Calu3 (cell line): ENCODE results near the gene SRMS. TPM values are rescaled to one million over a fixed set of nuclear protein-coding genes. Genes with fewer than 3 reads are reported as not detected.

Source experiments
- BruUV-seq: library from RNA; stranded (reverse); fragments of 400-500 nt; replicated peaks from 2 replicates; lab custom pipeline; 2021; lab: Mats Ljungman, UMichigan
- CTCF ChIA-PET: fragments of 300-600 bp; sonication (Branson Sonifier 250); formaldehyde crosslinking; loops from one replicate; lab custom pipeline; 2022; ENCODE audit warnings: antibody characterized with exemption; lab: Charles Lee
- DNase-seq: peaks from one replicate; pipeline ENCODE4 v3.0.0; 2022
- H3K27ac Mint-ChIP-seq: one replicate; pipeline ENCODE4 v1.8.0; 2022; ENCODE audit warnings: mixed read lengths; ENCODE audit not compliant: unreplicated experiment
- H3K27me3 Mint-ChIP-seq: one replicate; pipeline ENCODE4 v1.8.0; 2022; ENCODE audit warnings: mixed read lengths; ENCODE audit not compliant: unreplicated experiment
- H3K36me3 Mint-ChIP-seq: one replicate; pipeline ENCODE4 v1.8.0; 2022; ENCODE audit warnings: mild to moderate bottlenecking, moderate library complexity, mixed read lengths; ENCODE audit not compliant: insufficient read depth, unreplicated experiment
- H3K4me1 Mint-ChIP-seq: one replicate; pipeline ENCODE4 v1.8.0; 2022; ENCODE audit warnings: mild to moderate bottlenecking, low read depth, mixed read lengths; ENCODE audit not compliant: unreplicated experiment
- H3K4me3 Mint-ChIP-seq: one replicate; pipeline ENCODE4 v1.8.0; 2022; ENCODE audit warnings: mild to moderate bottlenecking, low read depth, moderate library complexity, mixed read lengths; ENCODE audit not compliant: unreplicated experiment
- H3K9me3 Mint-ChIP-seq: one replicate; pipeline ENCODE4 v1.8.0; 2022; ENCODE audit warnings: low read depth, mixed read lengths; ENCODE audit not compliant: unreplicated experiment
- intact Hi-C: fragments of 100-400 bp; cut with micrococcal nuclease; formaldehyde crosslinking; loops from one replicate; pipeline ENCODE4 v1.10.0; 2022; ENCODE audit not compliant: unreplicated experiment
- total RNA-seq: library from RNA; stranded (reverse); gene quantifications from 2 replicates; pipeline ENCODE4 v1.2.3, GENCODE V29; 2022
- TF ChIP-seq, protein P1 (sequence below): fragments of 200-600 bp; IDR thresholded peaks from one replicate; pipeline ENCODE4 v1.8.0; 2022; ENCODE audit warnings: antibody characterized with exemption; ENCODE audit not compliant: unreplicated experiment

The SRMS gene
- total RNA-seq, 1 experiment from 2014 or later = not detected

- no peak overlapping the region for H3K27ac Mint-ChIP-seq
- intact Hi-C loops = no loop called here
- no peaks in the 10 kb centered on the region for H3K4me1 Mint-ChIP-seq
- TF ChIP-seq, protein P1, sequence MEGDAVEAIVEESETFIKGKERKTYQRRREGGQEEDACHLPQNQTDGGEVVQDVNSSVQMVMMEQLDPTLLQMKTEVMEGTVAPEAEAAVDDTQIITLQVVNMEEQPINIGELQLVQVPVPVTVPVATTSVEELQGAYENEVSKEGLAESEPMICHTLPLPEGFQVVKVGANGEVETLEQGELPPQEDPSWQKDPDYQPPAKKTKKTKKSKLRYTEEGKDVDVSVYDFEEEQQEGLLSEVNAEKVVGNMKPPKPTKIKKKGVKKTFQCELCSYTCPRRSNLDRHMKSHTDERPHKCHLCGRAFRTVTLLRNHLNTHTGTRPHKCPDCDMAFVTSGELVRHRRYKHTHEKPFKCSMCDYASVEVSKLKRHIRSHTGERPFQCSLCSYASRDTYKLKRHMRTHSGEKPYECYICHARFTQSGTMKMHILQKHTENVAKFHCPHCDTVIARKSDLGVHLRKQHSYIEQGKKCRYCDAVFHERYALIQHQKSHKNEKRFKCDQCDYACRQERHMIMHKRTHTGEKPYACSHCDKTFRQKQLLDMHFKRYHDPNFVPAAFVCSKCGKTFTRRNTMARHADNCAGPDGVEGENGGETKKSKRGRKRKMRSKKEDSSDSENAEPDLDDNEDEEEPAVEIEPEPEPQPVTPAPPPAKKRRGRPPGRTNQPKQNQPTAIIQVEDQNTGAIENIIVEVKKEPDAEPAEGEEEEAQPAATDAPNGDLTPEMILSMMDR = peak; percentile 95
- CTCF ChIA-PET = interaction anchor here (0.6 to 2.7 kb wide), 5 partner anchors 25 to 642 kb away, joined by 3 to 15 read pairs (median 4); partner anchors contain the start of gene PPDPF
- BruUV-seq = no TSS peak
- no peaks in the 10 kb centered on the region for H3K27me3 Mint-ChIP-seq
- DNase-seq = peak; percentile 80
- H3K9me3 Mint-ChIP-seq = peaks cover 7% of the 10 kb centered on the region
- peak overlapping the region; percentile 75 for H3K4me3 Mint-ChIP-seq
- peaks cover 67% of the 10 kb centered on the region for H3K36me3 Mint-ChIP-seq
Measured at GRCh38 chr20:63495741-63496595, 51.6 kb downstream of the SRMS start.

DNA sequence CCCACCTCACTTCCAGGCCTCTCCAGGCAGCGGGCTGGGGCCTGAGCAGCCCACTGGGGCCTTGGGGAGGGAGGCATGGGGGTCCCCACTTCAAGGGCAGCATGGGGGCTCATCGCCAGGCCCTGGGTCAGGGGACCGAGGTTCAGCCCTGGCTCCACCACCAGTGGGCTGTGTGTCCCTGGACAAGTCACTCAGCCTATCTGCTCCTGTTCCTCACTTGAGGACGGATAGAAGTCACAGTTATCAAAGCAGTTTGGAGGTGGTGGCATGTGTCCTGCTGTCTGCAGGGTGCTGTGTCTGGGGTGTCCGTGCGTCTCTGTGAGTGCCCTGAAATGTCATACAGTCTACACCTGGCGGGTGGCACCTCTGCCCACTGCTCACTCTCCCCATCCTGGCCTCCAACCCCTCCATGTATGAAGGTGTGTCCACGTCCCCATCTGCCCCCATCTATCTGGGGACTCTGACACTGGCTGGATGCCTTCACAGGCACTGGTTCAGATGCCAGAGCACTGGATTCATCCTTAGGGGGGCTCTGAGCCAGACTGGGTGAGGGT lies 52.3 kb downstream of the SRMS start:
- intact Hi-C loops = no loop called here
- CTCF ChIA-PET = no interaction called here
- peaks cover 74% of the 10 kb centered on the region for H3K36me3 Mint-ChIP-seq
- H3K4me3 Mint-ChIP-seq = no peak overlapping the region
- peaks cover 7% of the 10 kb centered on the region for H3K9me3 Mint-ChIP-seq
- BruUV-seq = no TSS peak
- no peaks in the 10 kb centered on the region for H3K27me3 Mint-ChIP-seq
- no peak overlapping the region for H3K27ac Mint-ChIP-seq
- TF ChIP-seq, protein P1 = no peak
- no peak for DNase-seq
- H3K4me1 Mint-ChIP-seq = no peaks in the 10 kb centered on the region

DNA sequence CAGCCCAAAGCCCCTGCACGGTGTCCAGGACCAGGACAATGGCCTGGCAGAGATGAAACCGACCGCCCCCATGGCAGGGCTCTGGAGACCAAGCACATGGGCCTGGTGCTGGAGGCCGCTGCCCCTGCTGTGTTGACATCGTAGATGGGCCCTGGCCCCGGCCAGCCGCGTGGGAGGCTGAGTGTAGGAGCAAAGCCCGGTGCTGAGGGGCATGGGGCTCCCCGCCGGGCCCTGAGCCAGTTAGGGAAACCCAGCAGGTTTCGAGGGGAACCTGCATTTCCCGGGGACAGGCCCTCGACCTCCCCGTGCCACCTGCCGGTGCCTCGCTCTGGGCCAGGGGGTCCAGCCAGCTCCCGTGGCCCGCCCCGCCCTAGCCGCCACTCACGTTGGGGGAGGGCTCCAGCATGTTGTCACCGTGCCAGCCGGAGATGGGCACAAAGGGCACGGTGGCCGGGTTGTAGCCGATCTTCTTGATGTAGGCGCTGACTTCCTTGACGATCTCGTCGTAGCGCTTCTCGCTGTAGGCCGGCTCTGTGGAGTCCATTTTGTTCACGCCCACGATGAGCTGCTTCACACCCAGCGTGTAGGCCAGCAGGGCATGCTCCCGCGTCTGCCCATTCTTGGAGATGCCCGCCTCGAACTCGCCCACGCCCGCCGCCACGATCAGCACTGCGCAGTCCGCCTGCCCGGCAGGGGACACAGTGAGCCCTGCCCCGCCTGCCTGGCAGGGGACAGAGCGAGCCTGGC lies 53.0 kb downstream of the SRMS start:
- no peak for DNase-seq
- Mint-ChIP-seq H3K27ac (no peak overlapping the region), H3K27me3 (no peaks in the 10 kb centered on the region), H3K4me3 (no peak overlapping the region), H3K4me1 (no peaks in the 10 kb centered on the region), H3K36me3 (peaks cover 74% of the 10 kb centered on the region), H3K9me3 (peaks cover 7% of the 10 kb centered on the region)
- CTCF ChIA-PET = interaction anchor here (0.7 kb wide), 1 partner anchor 11 kb away, joined by 3 read pairs; no protein-coding TSS in a partner anchor
- BruUV-seq = no TSS peak
- intact Hi-C loops = no loop called here
- TF ChIP-seq, protein P1 = no peak

DNA sequence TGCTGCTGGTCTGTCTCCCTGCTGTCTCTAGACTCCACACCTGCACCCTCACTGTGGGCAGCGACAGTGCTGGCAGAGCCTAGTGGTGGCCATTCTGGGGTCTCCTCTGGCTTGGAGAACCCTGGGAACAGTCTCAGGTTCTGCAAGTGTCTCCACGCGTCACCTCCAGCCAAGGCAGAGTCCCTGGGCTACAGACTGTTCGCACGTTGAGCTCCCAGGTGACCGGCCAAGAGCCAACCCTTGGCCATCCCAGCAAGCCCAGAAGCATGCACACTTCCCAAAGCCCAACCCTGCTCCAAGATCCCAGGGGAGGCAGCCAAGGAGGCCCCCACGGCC lies 53.5 kb downstream of the SRMS start:
- DNase-seq = no peak
- H3K4me3 Mint-ChIP-seq = no peak overlapping the region
- TF ChIP-seq, protein P1 = no peak
- intact Hi-C loops = no loop called here
- peaks cover 7% of the 10 kb centered on the region for H3K9me3 Mint-ChIP-seq
- no TSS peak for BruUV-seq
- no peaks in the 10 kb centered on the region for H3K4me1 Mint-ChIP-seq
- H3K27ac Mint-ChIP-seq = no peak overlapping the region
- no peaks in the 10 kb centered on the region for H3K27me3 Mint-ChIP-seq
- H3K36me3 Mint-ChIP-seq = peaks cover 75% of the 10 kb centered on the region
- CTCF ChIA-PET = interaction anchor here (0.7 kb wide), 1 partner anchor 11 kb away, joined by 3 read pairs; no protein-coding TSS in a partner anchor
